RPMI8226 (cell line): ENCODE results near the gene PHF21B.
A peak's percentile ranks its signal among the peaks of the same experiment; 100 is the strongest.
"Not testable (repeated sequence)": the region's sequence is repeated elsewhere in the genome, so short reads cannot be mapped to it uniquely, and the experiment has no call there.

Source experiments
- DNase-seq: peaks from one replicate; pipeline ENCODE4 v3.0.0-alpha.2; 2015

The PHF21B gene

GRCh38 chr22:44986926-44987325, 22.9 kb downstream of the PHF21B start:
- no peak for DNase-seq

GRCh38 chr22:44985906-44986527, 23.8 kb downstream of the PHF21B start:
- no peak for DNase-seq

GRCh38 chr22:44983878-44984482, 25.8 kb downstream of the PHF21B start:
- DNase-seq, result no peak

- no peak for DNase-seq
Observed at GRCh38 chr22:44982445-44982844, 27.4 kb downstream of the PHF21B start.

- no peak for DNase-seq
Observed at GRCh38 chr22:44981857-44982256, 27.9 kb downstream of the PHF21B start.

GRCh38 chr22:44979154-44979553, 30.7 kb downstream of the PHF21B start:
- DNase-seq, result no peak

GRCh38 chr22:44975427-44976262, 34.2 kb downstream of the PHF21B start:
- DNase-seq, result peak; percentile 96

- DNase-seq, result no peak
Observed at GRCh38 chr22:44974454-44974853, 35.4 kb downstream of the PHF21B start.

- no peak for DNase-seq
Observed at GRCh38 chr22:44973829-44974228, 36.0 kb downstream of the PHF21B start.

GRCh38 chr22:44972363-44973083, 37.3 kb downstream of the PHF21B start:
- peak; percentile 70 for DNase-seq

GRCh38 chr22:44971651-44972362, 38.0 kb downstream of the PHF21B start:
- no peak for DNase-seq

- no peak for DNase-seq
Observed at GRCh38 chr22:44970291-44970690, 39.5 kb downstream of the PHF21B start.

GRCh38 chr22:44969817-44970216, 40.0 kb downstream of the PHF21B start:
- no peak for DNase-seq

- peak; percentile 44 for DNase-seq
Observed at GRCh38 chr22:44968736-44969135, 41.1 kb downstream of the PHF21B start.

GRCh38 chr22:44965171-44965570, 44.6 kb downstream of the PHF21B start:
- peak; percentile 46 for DNase-seq

- no peak for DNase-seq
Observed at GRCh38 chr22:44964722-44965078, 45.1 kb downstream of the PHF21B start.

- no peak for DNase-seq
Observed at GRCh38 chr22:44963832-44964721, 45.7 kb downstream of the PHF21B start.

- DNase-seq, result no peak
Observed at GRCh38 chr22:44962741-44963454, 46.9 kb downstream of the PHF21B start.

- not testable (repeated sequence) for DNase-seq
Observed at GRCh38 chr22:44961682-44962081, 48.1 kb downstream of the PHF21B start.

- no peak for DNase-seq
Observed at GRCh38 chr22:44956840-44957767, 52.7 kb downstream of the PHF21B start.
